HG02973 (cell line): ENCODE results near the gene CDCA7.
"Not testable (repeated sequence)": the region's sequence is repeated elsewhere in the genome, so short reads cannot be mapped to it uniquely, and the experiment has no call there.

Experiments
- ATAC-seq: cut with Tn5 transposase; IDR thresholded peaks from one replicate; pipeline ENCODE4 v1.9.1; 2021; ENCODE audit warnings: moderate library complexity; ENCODE audit not compliant: unreplicated experiment

The CDCA7 gene

GRCh38 chr2:173401716-173402326 is 47.1 kb downstream of the CDCA7 start:
- ATAC-seq = no peak

- no peak for ATAC-seq
These were observed 47.8 kb downstream of the CDCA7 start for GRCh38 chr2:173402405-173402974.

GRCh38 chr2:173404841-173405750 is 50.4 kb downstream of the CDCA7 start:
- no peak for ATAC-seq

GRCh38 chr2:173407176-173407575 is 52.5 kb downstream of the CDCA7 start:
- no peak for ATAC-seq

- ATAC-seq = no peak
These were observed 53.0 kb downstream of the CDCA7 start for GRCh38 chr2:173407646-173408045.

GRCh38 chr2:173410579-173410978 is 55.9 kb downstream of the CDCA7 start:
- ATAC-seq = no peak

GRCh38 chr2:173412628-173413027 is 58.0 kb downstream of the CDCA7 start:
- ATAC-seq = no peak

- ATAC-seq = no peak
These were observed 60.2 kb downstream of the CDCA7 start for GRCh38 chr2:173414823-173415322.

GRCh38 chr2:173415431-173416381 is 61.0 kb downstream of the CDCA7 start:
- ATAC-seq = no peak

GRCh38 chr2:173416415-173417152 is 61.9 kb downstream of the CDCA7 start:
- ATAC-seq = not testable (repeated sequence)

GRCh38 chr2:173417341-173417740 is 62.7 kb downstream of the CDCA7 start:
- no peak for ATAC-seq

- ATAC-seq = no peak
These were observed 63.1 kb downstream of the CDCA7 start for GRCh38 chr2:173417802-173418201.
